HG02623 (cell line): ENCODE data around the gene C12orf43.

ENCODE experiments used
- ATAC-seq: cut with Tn5 transposase; IDR thresholded peaks from one replicate; pipeline ENCODE4 v1.9.1; 2021; ENCODE audit warnings: moderate library complexity; ENCODE audit not compliant: unreplicated experiment

Gene C12orf43

DNA sequence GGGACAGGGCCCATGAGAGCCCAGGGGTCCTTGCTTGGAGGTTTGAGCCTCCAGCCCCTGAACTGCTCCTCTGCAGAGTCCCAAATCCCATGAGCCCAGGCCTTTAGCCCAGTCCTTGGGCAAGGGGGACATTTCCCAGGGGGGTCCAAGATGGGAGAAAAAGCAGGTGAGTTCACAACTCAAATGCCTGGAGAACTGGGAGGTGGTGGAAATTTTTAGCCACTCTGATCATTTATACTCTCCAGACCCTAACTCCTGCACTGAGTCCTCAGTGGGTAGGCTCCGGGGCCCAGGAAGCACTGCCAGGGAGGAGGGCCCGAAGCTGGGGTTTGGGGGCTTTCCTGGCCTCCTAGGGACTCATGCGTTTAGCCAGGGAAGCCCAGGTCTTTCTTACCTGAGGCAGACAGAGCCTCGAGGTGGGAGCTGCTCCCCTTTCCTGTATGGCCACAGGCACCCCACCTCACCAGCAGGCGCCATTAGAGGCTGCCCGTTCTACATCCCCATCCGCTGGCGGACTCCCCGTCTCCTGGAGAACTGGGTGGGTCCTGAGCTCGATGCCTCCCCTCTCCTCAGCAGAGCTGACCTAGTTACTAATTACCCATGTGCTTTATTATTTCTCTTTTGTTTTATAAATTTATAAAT lies 36.9 kb downstream of the C12orf43 start:
- no peak for ATAC-seq

- ATAC-seq: no peak
Measured at GRCh38 chr12:120978296-120979219, 37.7 kb downstream of the C12orf43 start, which contains the start of gene HNF1A. TSS of gene HNF1A (plus strand) at chr12:120978543. CDS start at chr12:120978769, 226 bp downstream.

GRCh38 chr12:120977531-120978295 lies 38.6 kb downstream of the C12orf43 start:
- no peak for ATAC-seq

GRCh38 chr12:120972870-120973543 lies 43.3 kb downstream of the C12orf43 start:
- no peak for ATAC-seq

DNA sequence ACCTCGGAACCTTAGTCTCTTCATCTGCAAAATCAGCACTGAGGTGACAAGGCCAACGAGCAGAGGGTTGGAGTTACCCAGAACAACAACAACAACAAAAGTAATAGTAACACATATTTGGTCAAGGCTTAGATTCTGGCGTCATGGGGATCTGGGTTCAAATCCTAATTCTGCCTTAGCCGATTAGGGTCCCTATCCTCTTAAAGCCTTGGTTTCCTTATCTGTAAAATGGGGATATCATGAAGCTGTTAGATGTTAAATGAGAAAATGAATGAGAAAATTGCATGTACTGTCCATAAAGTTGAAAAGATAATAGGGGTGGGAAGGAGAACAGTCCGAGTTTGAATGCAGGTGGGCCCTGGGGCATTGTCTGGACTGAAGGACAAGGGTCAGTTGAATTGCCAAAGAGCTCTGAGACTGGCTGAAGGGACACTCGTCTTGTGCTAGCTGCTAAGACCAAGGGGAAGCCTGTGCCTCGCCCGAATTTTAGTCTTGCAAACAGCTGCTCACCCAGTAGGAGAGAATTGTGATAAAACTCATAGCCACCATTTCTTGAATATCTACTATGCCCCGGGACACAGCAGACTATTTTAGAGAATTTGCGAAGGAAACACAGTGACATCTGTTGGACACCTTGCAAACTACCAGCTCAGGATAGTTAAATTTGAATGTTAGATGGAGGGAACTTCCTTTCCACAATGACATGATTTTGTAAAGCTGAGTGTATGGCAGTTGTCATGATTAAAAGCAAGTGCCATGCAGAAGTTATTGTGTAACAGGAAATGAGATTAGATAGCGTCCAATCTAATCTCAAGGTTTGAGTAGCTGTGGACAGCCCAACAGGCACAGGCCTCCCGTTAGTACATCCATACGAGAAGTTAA lies 44.7 kb downstream of the C12orf43 start:
- peak; percentile 57 for ATAC-seq

- ATAC-seq: no peak
Measured at GRCh38 chr12:120970310-120970709, 46.0 kb downstream of the C12orf43 start.

- no peak for ATAC-seq
Measured at GRCh38 chr12:120965534-120966091, 50.7 kb downstream of the C12orf43 start.

DNA sequence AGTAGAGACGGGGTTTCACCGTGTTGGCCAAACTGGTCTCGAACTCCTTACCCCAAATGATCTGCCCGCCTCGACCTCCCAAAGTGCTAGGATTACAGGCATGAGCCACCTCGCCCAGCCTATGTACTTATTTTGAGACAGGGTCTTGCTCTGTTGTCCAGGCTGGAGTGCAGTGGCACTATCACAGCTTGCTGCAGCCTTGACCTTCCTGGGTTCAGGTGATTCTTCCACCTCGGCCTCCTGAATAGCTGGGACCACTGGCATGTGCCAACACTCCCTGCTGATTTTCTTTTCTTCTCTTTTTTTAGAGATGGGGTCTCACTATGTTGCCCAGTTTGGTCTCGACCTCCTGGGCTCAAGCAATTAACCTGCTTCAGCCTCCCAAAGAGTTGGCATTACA lies 52.0 kb downstream of the C12orf43 start:
- no peak for ATAC-seq

DNA sequence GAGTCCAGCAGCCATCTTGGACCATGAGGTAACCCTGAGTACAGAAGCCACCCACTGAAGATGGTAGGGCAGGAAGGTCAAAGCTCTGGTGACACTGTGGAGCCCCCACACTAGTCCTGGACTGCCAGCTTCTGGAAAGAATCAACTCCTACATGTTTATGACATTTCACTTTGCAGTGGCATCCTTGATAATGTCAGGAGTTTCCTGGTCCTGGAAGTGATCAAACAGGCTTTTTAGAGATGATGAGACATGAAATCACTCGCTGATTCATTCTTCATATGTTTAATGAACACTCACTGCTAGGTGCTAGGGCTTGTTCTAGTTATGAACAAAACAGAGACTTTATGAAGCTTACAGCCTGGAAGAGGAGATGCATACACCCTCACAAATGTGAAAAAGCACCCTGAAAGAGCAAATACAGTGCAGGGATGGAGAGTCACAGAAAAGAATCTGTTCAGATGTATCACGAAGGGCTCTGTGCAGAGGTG lies 53.7 kb downstream of the C12orf43 start:
- no peak for ATAC-seq

- no peak for ATAC-seq
Measured at GRCh38 chr12:120961604-120962531, 54.4 kb downstream of the C12orf43 start.

DNA sequence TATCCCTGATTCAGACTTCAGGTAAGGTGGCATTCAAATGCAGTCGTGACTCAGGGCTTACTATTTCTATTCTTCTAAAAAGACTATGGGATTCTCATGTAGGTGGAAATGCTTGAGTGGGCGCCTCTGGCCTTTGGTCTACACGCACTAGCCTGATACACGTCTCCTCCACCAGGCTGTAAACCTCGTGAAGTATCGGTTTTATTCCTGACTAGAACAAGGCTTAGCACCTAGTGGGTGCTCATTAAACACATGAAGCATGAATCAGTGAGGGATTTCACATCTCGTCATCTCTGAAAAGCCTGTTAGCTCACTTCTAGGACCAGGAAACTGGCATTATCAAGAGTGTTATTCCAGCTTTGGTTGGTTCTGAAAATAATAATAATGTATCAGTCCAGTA lies 55.6 kb downstream of the C12orf43 start:
- no peak for ATAC-seq

GRCh38 chr12:120959111-120959878 lies 57.0 kb downstream of the C12orf43 start:
- no peak for ATAC-seq

- ATAC-seq: no peak
Measured at GRCh38 chr12:120956579-120957300, 59.5 kb downstream of the C12orf43 start.

- ATAC-seq: no peak
Measured at GRCh38 chr12:120955232-120955631, 61.1 kb downstream of the C12orf43 start.

- ATAC-seq: no peak
Measured at GRCh38 chr12:120950807-120951206, 65.5 kb downstream of the C12orf43 start.
